AG04450 (cell line): ENCODE measurements around the gene GID8. TPM values are rescaled to one million over a fixed set of nuclear protein-coding genes. Genes with fewer than 3 reads are reported as not detected.

Experiments
- CTCF ChIA-PET: fragments of 300-600, 350-600 bp; formaldehyde crosslinking; extraction: SDS; loops from one replicate; lab custom pipeline; 2022; ENCODE audit warnings: antibody characterized with exemption, inconsistent platforms; lab: Charles Lee
- POLR2A ChIA-PET: fragments of 350-600 bp; formaldehyde crosslinking; extraction: SDS; loops from one replicate; lab custom pipeline; 2021; ENCODE audit warnings: antibody characterized with exemption, inconsistent platforms; lab: Yijun Ruan, JAX
- DNase-seq: peaks from one replicate; pipeline ENCODE4 v3.0.0-alpha.2; 2011; ENCODE audit warnings: low read depth, low spot score
- H3K27ac ChIP-seq: one replicate; pipeline ENCODE4 v1.5.1; 2012; ENCODE audit warnings: low read depth, low read length, control low read depth
- H3K27me3 ChIP-seq: one replicate; pipeline ENCODE4 v1.6.0; 2012; ENCODE audit warnings: low read length; ENCODE audit not compliant: control insufficient read depth, insufficient read depth
- H3K4me3 ChIP-seq: 2 replicates; pipeline ENCODE4 v1.5.1; 2011; ENCODE audit warnings: mild to moderate bottlenecking, low read depth, low read length, control low read depth
- H3K9me3 ChIP-seq: 2 replicates; pipeline ENCODE4 v1.5.1; 2012; ENCODE audit warnings: low read length; ENCODE audit not compliant: control insufficient read depth, insufficient read depth
- CTCF ChIP-seq: IDR thresholded peaks from 2 replicates; pipeline ENCODE4 v1.5.1; 2011; ENCODE audit warnings: low read depth, low read length, control low read depth, inconsistent platforms
- polyA plus RNA-seq: library from polyadenylated mRNA; depleted of rRNA; stranded (reverse); fragments of >200 nt; gene quantifications from 2 replicates; pipeline ENCODE4 v1.2.3, GENCODE V29; 2011

GID8 gene
- polyA plus RNA-seq, 1 experiment, result 24.4 TPM

GRCh38 chr20:62968378-62969178 lies 30.6 kb downstream of the GID8 start:
- no peak for TF ChIP-seq CTCF
- POLR2A ChIA-PET, result no interaction called here
- H3K27me3 ChIP-seq, result peaks cover 23% of the 10 kb centered on the region
- CTCF ChIA-PET, result interaction anchor here (1.4 kb wide), 1 partner anchor 41 kb away, joined by 5 read pairs; no protein-coding TSS in a partner anchor
- H3K9me3 ChIP-seq, result no peaks in the 10 kb centered on the region; the same call in 1 of the 2 replicates
- no peak for DNase-seq
- H3K4me3 ChIP-seq, result no peak overlapping the region
- H3K27ac ChIP-seq, result no peak overlapping the region

- ChIA-PET CTCF (no interaction called here), POLR2A (no interaction called here)
- TF ChIP-seq CTCF, result no peak
- H3K27me3 ChIP-seq, result peaks cover 26% of the 10 kb centered on the region
- no peak overlapping the region for H3K4me3 ChIP-seq
- H3K9me3 ChIP-seq, result no peaks in the 10 kb centered on the region; the same call in 1 of the 2 replicates
- no peak overlapping the region for H3K27ac ChIP-seq
- no peak for DNase-seq
These were observed 31.3 kb downstream of the GID8 start for GRCh38 chr20:62969179-62969760.

- H3K9me3 ChIP-seq, result no peaks in the 10 kb centered on the region; the same call in 1 of the 2 replicates
- no peak for TF ChIP-seq CTCF
- CTCF ChIA-PET, result interaction anchor here (0.7 to 1.6 kb wide), 2 partner anchors 10 to 39 kb away, joined by 3 to 6 read pairs; no protein-coding TSS in a partner anchor
- no peak overlapping the region for H3K27ac ChIP-seq
- no peak overlapping the region for H3K4me3 ChIP-seq
- H3K27me3 ChIP-seq, result peaks cover 33% of the 10 kb centered on the region
- POLR2A ChIA-PET, result no interaction called here
- DNase-seq, result no peak
These were observed 32.0 kb downstream of the GID8 start for GRCh38 chr20:62969939-62970306.

GRCh38 chr20:62970307-62971210 lies 32.6 kb downstream of the GID8 start:
- Histone ChIP-seq H3K9me3 (no peaks in the 10 kb centered on the region; the same call in 1 of the 2 replicates), H3K27ac (no peak overlapping the region), H3K4me3 (no peak overlapping the region), H3K27me3 (peaks cover 39% of the 10 kb centered on the region)
- CTCF ChIA-PET, result interaction anchor here (0.6 to 1.6 kb wide), 7 partner anchors 10 to 41 kb away, joined by 3 to 6 read pairs (median 4); no protein-coding TSS in a partner anchor
- no peak for DNase-seq
- no peak for TF ChIP-seq CTCF
- POLR2A ChIA-PET, result no interaction called here
